ENCODE data around the gene ZBTB45. TPM values are rescaled to one million over a fixed set of nuclear protein-coding genes. Genes with fewer than 3 reads are reported as not detected.
"Not testable (repeated sequence)": the region's sequence is repeated elsewhere in the genome, so short reads cannot be mapped to it uniquely, and the experiment has no call there.

Gene ZBTB45
- total RNA-seq, 2 donors from 2014 or later: 9.9 to 12.9 TPM

DNA sequence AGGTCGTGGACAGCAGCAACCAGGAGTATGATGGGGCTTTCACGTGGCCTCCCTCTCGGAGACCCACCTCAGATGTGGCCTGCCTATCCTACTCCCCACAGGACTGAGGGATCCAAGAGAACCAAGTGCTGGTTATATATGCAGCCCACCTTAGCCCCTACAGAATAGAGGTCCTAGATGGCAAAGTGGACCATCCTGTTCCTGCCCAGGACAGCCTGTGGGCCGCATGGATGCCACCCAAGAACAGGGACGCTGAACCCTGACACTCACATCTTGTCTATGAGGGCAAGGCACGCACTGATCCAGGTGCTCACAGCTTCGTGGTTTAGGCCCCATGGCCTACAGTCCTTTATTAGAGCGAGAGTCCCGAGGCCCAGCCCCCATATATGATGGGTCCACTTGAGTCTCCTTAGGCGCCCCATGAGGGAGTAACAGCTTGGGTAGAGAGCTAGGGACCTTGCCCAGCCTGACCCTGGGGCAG is 6.4 kb downstream of the ZBTB45 start:
- ATAC-seq: peak; percentile 5
- H3K4me1 ChIP-seq: peaks cover 45% of the 10 kb centered on the region
- intact Hi-C loops (cut with DNase I): no loop called here
- DNase-seq: no peak
- H3K9me3 ChIP-seq: no peaks in the 10 kb centered on the region
- no peak overlapping the region for H3K4me3 ChIP-seq
- WGBS, 2 donors: 76 to 78% methylated on average over 6 to 10 of the region's 10 CpGs
- peaks cover 0 to 7% of the 10 kb centered on the region in 2 donors for H3K36me3 ChIP-seq (replicated peaks in 1 of 2; ENCODE audit: insufficient read depth in 1 of 2, low read depth in 2 of 2)
- H3K27ac ChIP-seq: peak overlapping the region in 3 of 4 donors; percentile 32 to 78 (median 54)
- no peaks in the 10 kb centered on the region for H3K27me3 ChIP-seq
- TF ChIP-seq, protein P1, sequence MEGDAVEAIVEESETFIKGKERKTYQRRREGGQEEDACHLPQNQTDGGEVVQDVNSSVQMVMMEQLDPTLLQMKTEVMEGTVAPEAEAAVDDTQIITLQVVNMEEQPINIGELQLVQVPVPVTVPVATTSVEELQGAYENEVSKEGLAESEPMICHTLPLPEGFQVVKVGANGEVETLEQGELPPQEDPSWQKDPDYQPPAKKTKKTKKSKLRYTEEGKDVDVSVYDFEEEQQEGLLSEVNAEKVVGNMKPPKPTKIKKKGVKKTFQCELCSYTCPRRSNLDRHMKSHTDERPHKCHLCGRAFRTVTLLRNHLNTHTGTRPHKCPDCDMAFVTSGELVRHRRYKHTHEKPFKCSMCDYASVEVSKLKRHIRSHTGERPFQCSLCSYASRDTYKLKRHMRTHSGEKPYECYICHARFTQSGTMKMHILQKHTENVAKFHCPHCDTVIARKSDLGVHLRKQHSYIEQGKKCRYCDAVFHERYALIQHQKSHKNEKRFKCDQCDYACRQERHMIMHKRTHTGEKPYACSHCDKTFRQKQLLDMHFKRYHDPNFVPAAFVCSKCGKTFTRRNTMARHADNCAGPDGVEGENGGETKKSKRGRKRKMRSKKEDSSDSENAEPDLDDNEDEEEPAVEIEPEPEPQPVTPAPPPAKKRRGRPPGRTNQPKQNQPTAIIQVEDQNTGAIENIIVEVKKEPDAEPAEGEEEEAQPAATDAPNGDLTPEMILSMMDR (IDR thresholded peaks at IDR 0.05): no peak
- no peak for TF ChIP-seq POLR2A (IDR thresholded peaks at IDR 0.05)

DNA sequence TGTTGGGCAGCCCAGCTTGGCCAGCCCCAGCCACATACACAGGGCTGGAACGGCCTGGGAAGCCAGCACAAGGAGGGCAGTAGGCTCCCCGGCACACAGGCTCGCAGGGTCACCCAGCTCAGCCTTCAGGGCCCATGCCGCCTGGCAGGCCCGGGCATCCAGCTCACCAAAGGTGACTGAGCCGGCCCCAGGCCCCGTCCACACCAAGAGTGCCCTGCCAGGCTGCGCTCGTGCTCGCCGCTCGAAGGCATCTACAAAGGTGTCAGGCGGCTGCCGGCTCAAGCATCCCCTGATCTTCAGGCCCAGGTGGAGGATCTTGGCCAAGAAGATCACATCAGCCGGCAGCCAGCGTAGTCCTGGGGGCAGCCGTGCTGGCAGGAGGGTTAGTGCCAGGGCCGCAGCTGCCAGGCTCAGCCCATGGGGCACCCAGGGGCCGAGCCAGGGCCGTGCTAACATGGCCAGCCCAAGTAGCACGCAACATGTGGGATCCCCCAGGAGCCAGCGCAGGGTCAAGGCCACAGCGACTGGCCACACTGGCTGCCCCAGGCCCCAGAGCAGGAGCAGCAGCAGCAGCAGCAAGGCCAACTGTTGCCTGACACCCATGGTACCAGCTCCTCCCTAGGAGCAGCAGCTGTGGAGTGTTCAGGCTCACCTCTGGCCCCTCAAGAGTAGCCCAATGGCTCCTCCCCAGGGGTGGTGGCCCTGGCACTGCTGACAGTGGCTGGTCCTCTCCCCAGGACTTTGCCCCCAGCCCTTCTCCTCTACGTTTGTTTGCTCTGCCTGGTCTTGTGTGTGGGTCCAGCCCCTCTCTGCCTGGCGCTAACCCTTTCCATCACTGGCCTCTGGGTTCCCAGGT is 8.0 kb downstream of the ZBTB45 start, which contains the start of gene SLC27A5:
SLC27A5 (minus strand) TSS at position 640 of the 856 bp plus-strand sequence; CDS start at position 603, 37 bp downstream.
- Histone ChIP-seq H3K27ac (no peak within 1 kb of the TSS), H3K36me3 (replicated peaks in 1 of 2; ENCODE audit: insufficient read depth in 1 of 2, low read depth in 2 of 2) (peaks cover 0 to 4% of the 10 kb centered on the region in 2 donors), H3K9me3 (no peaks in the 10 kb centered on the region), H3K4me1 (peaks cover 35% of the 10 kb centered on the region), H3K4me3 (no peak within 1 kb of the TSS), H3K27me3 (no peaks in the 10 kb centered on the region)
- TF ChIP-seq POLR2A (IDR thresholded peaks at IDR 0.05): no peak
- ATAC-seq (no peak), DNase-seq (no peak)
- intact Hi-C loops (cut with DNase I): no loop called here
- WGBS, 2 donors: 47 to 80% methylated on average over 2 to 25 of the region's 25 CpGs

DNA sequence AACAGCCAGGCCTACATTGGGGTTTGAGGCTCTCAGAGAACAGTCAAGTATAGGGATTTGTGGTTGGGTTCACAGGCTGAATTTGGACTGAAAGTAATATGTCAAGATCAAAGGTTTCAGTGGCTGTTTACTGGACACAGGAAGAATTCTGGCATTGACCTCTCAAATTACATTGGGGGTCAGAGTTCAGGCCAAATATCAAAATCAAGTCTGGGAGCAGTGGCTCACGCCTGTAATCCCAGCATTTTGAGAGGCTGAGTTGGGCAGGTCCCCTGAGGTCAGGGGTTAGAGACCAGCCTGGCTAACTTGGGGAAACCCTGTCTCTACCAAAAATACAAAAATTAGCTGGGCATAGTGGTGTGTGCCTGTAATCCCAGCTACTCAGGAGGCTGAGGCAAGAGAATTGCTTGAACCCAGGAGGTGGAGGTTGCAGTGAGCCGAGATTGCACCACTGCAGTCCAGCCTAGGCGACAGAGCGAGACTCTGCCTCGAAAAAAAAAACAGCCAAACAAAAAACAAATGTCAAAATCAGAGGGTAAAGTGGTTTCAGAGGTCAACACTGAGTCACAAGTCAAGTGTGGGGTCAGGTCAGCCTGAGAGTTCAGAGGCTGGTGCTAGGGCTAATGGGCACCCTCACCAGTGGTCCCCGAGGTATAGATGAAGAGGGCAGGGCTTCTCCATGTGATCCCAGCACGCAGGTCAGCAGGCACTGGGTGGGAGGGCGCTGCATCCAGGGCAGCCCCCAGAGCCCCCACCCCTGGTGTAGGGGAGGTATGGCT is 9.3 kb downstream of the ZBTB45 start:
- no peak for TF ChIP-seq POLR2A (IDR thresholded peaks at IDR 0.05)
- TF ChIP-seq, protein P1 (IDR thresholded peaks at IDR 0.05): no peak
- Histone ChIP-seq H3K4me1 (peaks cover 26% of the 10 kb centered on the region), H3K9me3 (no peaks in the 10 kb centered on the region), H3K36me3 (replicated peaks in 1 of 2; ENCODE audit: insufficient read depth in 1 of 2, low read depth in 2 of 2) (no peaks in the 10 kb centered on the region), H3K27ac (no peak overlapping the region), H3K27me3 (no peaks in the 10 kb centered on the region), H3K4me3 (no peak overlapping the region)
- DNase-seq (no peak), ATAC-seq (no peak)
- intact Hi-C loops (cut with DNase I): no loop called here
- WGBS, 2 donors: 84 to 87% methylated on average over 6 to 8 of the region's 8 CpGs

DNA sequence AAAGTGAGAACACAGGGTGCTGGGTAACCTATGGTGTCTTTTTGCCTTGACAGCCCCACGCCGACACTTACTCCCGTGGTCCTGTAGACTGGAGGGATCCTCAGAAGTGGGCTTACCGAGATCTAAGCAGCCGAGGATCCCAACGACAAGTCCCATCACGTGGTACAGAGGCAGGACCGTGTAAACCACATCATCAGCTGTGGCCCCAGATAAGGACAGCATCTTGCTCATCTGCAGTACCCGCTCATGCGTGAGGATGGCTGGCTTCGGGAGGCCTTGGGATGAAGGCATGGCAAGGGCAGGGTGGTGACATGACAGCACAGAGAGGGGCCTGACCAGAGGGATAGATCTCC is 9.9 kb downstream of the ZBTB45 start:
- Histone ChIP-seq H3K27me3 (no peaks in the 10 kb centered on the region), H3K4me1 (peaks cover 20% of the 10 kb centered on the region), H3K36me3 (replicated peaks in 1 of 2; ENCODE audit: insufficient read depth in 1 of 2, low read depth in 2 of 2) (no peaks in the 10 kb centered on the region), H3K9me3 (no peaks in the 10 kb centered on the region), H3K4me3 (no peak overlapping the region), H3K27ac (no peak overlapping the region)
- 87% methylated on average over 3 to 11 of the region's 11 CpGs for WGBS, 2 donors
- no peak for DNase-seq
- ATAC-seq: no peak
- intact Hi-C loops (cut with DNase I): no loop called here
- TF ChIP-seq, protein P1 (IDR thresholded peaks at IDR 0.05): no peak
- no peak for TF ChIP-seq POLR2A (IDR thresholded peaks at IDR 0.05)

DNA sequence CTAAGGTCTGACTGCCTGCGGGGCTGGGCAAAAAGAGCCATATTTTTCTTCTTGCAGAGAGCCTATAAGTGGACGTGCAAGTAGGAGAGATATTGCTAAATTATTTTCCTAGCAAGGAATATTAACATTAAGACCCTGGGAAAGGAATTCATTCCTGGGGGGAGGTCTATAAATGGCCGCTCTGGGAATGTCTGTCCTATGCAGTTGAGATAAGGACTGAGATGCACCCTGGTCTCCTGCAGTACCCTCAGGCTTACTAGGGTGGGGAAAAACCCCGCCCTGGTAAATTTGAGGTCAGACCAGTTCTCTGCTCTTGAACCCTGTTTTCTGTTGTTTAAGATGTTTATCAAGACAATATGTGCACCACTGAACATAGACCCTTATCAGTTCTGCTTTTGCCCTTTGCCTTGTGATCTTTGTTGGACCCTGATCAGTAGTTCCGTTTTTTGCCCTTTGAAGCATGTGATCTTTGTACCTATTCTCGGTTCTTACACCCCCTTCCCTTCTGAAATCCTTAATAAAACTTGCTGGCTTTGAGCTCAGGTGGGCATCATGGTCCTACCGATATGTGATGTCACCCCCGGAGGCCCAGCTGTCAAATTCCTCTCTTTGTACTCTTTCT is 11.9 kb downstream of the ZBTB45 start:
- H3K9me3 ChIP-seq; H3K36me3 ChIP-seq (replicated peaks in 1 of 2; ENCODE audit: insufficient read depth in 1 of 2, low read depth in 2 of 2); ATAC-seq; H3K4me1 ChIP-seq; H3K4me3 ChIP-seq; H3K27ac ChIP-seq; intact Hi-C loops (cut with DNase I); H3K27me3 ChIP-seq; DNase-seq: not testable (repeated sequence)
- WGBS, 2 donors: 67 to 84% methylated on average over 7 to 8 of the region's 8 CpGs
